IPS DF 6.9 (cell line): Measurements from ENCODE around the gene SCMH1.
A peak's percentile ranks its signal among the peaks of the same experiment; 100 is the strongest.

ENCODE experiments used
- DNase-seq: peaks from one replicate; pipeline ENCODE4 v3.0.0-alpha.2; 2013; ENCODE audit warnings: low read depth, low spot score
- H3K27ac ChIP-seq: one replicate; pipeline ENCODE4 v1.5.1; 2013; ENCODE audit warnings: low read length, control low read depth
- H3K27me3 ChIP-seq: 2 replicates; pipeline ENCODE4 v1.6.1; 2013; ENCODE audit warnings: mild to moderate bottlenecking, low read length; ENCODE audit not compliant: control insufficient read depth, insufficient read depth
- H3K36me3 ChIP-seq: 2 replicates; pipeline ENCODE4 v1.6.1; 2013; ENCODE audit warnings: low read length; ENCODE audit not compliant: control insufficient read depth, insufficient read depth
- H3K4me1 ChIP-seq: 2 replicates; pipeline ENCODE4 v1.6.1; 2013; ENCODE audit warnings: low read length; ENCODE audit not compliant: control insufficient read depth, insufficient read depth
- H3K4me3 ChIP-seq: 2 replicates; pipeline ENCODE4 v1.5.1; 2013; ENCODE audit warnings: mild to moderate bottlenecking, low read length
- H3K9me3 ChIP-seq: 2 replicates; pipeline ENCODE4 v1.6.1; 2013; ENCODE audit warnings: low read length, inconsistent platforms; ENCODE audit not compliant: control insufficient read depth, insufficient read depth
- WGBS: extraction: QIAGEN DNeasy Blood & Tissue Kit; methylation state at CpG from one replicate; pipeline ENCODE4 v1.1.7; 2013; ENCODE audit warnings: mixed read lengths, missing lambda C conversion rate; ENCODE audit not compliant: insufficient read length, insufficient coverage; 5-methylcytosine and 5-hydroxymethylcytosine counted together

Gene SCMH1

DNA sequence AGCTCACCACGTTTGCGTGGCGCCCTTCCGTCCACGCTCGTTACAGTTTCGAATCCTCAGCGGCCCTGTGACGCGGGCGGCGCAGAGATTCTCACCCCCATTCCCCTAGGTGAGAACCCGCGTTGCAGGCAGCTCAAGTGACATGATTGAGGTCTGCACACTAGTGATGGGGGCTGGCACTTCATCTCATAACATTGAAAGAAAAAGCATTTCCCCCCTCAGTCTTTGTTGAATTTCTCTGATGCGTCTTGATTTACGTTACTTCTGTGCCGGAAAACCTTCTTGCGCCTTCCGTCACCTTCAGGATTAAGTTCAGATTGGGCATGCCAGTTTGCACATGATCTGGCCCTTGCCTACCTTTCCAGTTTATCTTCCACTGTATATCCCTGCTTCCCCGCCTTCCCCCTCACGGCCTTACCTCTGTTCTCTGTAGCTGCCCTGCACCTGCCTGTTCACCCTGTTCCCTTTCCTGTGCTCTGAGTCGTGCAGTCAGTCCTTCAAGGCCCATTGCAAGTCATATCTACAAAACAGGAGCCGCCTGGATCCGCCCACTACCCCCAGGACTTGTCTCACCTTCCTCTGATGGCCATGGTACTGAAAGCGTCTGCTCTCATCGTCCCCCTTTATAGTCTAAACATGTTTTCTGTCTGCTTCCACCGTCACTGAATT is 261.5 kb downstream of the SCMH1 start:
- H3K4me3 ChIP-seq = peak overlapping the region; percentile 79
- no peak overlapping the region for H3K27ac ChIP-seq
- no peak for DNase-seq
- WGBS = no CpG with 5 or more reads among the region's 27 CpGs
- H3K27me3 ChIP-seq = no peaks in the 10 kb centered on the region
- peaks cover 5% of the 10 kb centered on the region; the same call in 1 of the 2 replicates for H3K36me3 ChIP-seq
- no peaks in the 10 kb centered on the region for H3K9me3 ChIP-seq
- peaks cover 2% of the 10 kb centered on the region; the same call in 1 of the 2 replicates for H3K4me1 ChIP-seq

DNA sequence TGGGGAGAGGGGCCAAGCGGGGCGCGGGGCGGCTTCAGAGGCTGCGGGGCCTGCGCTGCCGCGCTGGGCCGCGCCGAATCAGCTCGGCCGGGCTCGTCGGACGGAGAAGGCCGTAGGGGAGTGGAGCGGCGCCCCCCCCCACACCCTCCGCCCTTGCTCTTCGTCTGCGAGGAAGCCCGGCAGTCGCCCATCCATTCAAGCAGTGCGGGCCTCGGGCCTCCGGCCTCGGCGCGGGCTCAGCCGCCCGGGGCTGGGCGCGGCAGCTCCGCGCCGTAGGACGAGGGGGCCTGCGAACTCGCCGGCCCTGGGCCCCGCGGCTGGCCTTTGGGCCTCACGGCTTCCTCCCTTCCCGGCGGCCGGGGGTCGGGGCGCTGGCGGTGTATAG is 262.0 kb downstream of the SCMH1 start:
- Histone ChIP-seq H3K27me3 (no peaks in the 10 kb centered on the region), H3K4me3 (peak overlapping the region; percentile 79), H3K9me3 (no peaks in the 10 kb centered on the region), H3K36me3 (peaks cover under 1% of the 10 kb centered on the region; the same call in 1 of the 2 replicates), H3K4me1 (peaks cover 2% of the 10 kb centered on the region; the same call in 1 of the 2 replicates), H3K27ac (no peak overlapping the region)
- whole genome bisulfite sequencing = no CpG with 5 or more reads among the region's 50 CpGs
- DNase-seq = no peak

- Histone ChIP-seq H3K4me3 (peak within 1 kb of the TSS; percentile 79), H3K36me3 (no peaks in the 10 kb centered on the region; the same call in 1 of the 2 replicates), H3K27ac (no peak within 1 kb of the TSS), H3K27me3 (no peaks in the 10 kb centered on the region), H3K9me3 (no peaks in the 10 kb centered on the region), H3K4me1 (peaks cover 2% of the 10 kb centered on the region; the same call in 1 of the 2 replicates)
- DNase-seq = peak; percentile 70
- no CpG with 5 or more reads among the region's 96 CpGs for WGBS
Observed at GRCh38 chr1:40979241-40980067, 262.7 kb downstream of the SCMH1 start, which contains the start of gene CTPS1. CTPS1 (plus strand) TSS chr1:40979696; CDS start chr1:40983291, 3,595 bp downstream.

DNA sequence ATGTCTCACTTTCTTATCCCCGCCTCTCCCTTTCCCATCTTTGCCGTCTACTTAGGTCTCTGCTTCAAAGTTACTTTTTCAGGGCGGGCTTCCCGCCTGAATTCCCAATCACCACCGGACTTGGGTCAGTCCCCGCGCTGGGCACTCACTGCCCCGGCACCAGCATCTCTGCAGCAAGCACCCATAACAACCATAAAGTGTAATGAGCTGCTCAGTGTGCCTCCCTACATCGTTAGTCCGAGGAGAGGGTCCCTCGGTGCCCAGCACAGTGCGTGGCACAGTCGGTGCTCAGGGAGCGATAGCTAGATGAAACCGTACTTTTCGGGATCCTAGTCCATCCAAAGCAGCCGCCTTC is 263.2 kb downstream of the SCMH1 start:
- Histone ChIP-seq H3K9me3 (no peaks in the 10 kb centered on the region), H3K4me3 (peak overlapping the region; percentile 79; the same call in 1 of the 2 replicates), H3K27ac (no peak overlapping the region), H3K4me1 (peaks cover 2% of the 10 kb centered on the region; the same call in 1 of the 2 replicates), H3K36me3 (no peaks in the 10 kb centered on the region; the same call in 1 of the 2 replicates), H3K27me3 (no peaks in the 10 kb centered on the region)
- no peak for DNase-seq
- WGBS = no CpG with 5 or more reads among the region's 17 CpGs

DNA sequence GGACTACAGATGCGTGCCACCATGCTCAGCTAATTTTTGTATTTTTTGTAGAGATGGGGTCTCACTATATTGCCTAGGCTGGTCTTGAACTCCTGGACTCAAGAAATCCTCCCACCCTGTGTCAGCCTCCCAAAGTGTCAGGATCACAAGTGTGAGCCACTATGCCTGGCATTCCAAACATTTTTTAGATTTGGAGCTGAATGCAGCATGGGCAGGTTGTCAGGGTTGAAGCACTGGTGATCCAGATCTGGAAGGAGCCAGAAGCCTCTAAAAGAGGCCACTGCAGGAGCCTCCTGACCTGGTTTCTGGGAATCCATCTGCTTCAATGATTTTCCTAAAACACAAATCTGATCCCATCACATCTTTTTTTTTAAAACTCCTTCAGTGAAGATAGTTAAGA is 264.4 kb downstream of the SCMH1 start:
- DNase-seq = no peak
- Histone ChIP-seq H3K27me3 (no peaks in the 10 kb centered on the region), H3K4me3 (no peak overlapping the region), H3K9me3 (no peaks in the 10 kb centered on the region), H3K36me3 (no peaks in the 10 kb centered on the region), H3K4me1 (peaks cover 2% of the 10 kb centered on the region; the same call in 1 of the 2 replicates), H3K27ac (no peak overlapping the region)
- no CpG with 5 or more reads among the region's 1 CpG for WGBS
